GM21529 (cell line): ENCODE measurements around the gene PSMA4.
"Not testable (repeated sequence)": the region's sequence is repeated elsewhere in the genome, so short reads cannot be mapped to it uniquely, and the experiment has no call there.

Experiments
- ATAC-seq: cut with Tn5 transposase; IDR thresholded peaks from one replicate; pipeline ENCODE4 v1.9.1; 2021; ENCODE audit not compliant: unreplicated experiment

PSMA4 gene

DNA sequence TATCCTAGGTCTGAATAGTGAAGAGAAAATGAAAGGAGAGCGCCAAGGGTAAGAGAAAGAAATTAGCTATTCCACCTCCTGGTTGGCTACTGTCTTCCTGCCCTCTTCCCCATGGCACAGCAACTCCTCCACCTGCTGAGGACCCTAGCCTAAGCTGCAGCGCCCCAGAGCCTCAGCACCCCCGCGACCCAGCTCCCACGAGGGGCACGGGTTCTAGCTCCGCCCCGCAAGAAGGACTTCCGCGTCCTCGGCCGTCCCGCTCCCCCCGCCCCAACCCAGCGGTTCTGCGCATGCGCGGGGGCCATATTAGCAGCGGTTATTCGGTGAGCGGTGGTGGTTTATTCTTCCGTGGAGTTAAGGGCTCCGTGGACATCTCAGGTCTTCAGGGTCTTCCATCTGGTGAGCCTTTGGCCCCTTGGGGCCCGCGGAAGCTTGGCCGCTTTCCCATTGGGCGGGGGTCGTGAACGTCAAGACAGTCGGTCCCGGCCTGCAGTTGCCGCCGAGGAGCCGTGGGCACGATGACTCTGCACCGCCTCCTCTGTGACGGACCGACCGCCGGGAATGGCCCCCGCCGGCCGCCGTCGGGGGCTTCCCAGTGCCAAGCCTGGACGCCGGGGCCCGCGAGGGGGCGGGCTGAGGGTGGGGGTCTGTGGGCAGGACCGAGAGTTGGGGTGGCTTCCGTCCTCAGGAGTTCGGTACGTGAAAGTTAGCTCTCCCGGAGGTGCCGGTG is at the start of gene PSMA4:
Gene PSMA4, plus strand, starts transcription at position 304 of the 730 bp plus-strand sequence. CDS start 1,484 bp downstream, outside the sequence.
- ATAC-seq: peak; percentile 73

DNA sequence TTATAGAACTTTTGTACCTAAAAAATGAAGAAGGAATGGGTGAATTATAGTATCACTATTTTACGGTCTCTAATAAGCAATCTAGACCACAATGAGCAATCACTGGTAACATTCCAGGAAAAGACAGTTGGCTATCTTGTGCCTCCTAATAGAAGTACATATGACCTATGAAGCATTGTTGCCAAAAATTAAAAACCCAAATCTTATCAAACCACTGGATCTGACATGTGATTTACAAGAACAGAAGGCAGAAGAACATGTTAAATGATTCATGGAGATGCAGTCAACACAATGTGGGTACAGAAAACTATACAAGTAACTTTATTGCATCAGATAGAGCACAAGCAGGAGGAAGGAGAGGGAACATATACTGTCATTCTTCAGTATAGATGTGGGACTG is 47.4 kb upstream of the PSMA4 start:
- no peak for ATAC-seq

GRCh38 chr15:78501857-78502256 is 38.4 kb upstream of the PSMA4 start:
- ATAC-seq: no peak

DNA sequence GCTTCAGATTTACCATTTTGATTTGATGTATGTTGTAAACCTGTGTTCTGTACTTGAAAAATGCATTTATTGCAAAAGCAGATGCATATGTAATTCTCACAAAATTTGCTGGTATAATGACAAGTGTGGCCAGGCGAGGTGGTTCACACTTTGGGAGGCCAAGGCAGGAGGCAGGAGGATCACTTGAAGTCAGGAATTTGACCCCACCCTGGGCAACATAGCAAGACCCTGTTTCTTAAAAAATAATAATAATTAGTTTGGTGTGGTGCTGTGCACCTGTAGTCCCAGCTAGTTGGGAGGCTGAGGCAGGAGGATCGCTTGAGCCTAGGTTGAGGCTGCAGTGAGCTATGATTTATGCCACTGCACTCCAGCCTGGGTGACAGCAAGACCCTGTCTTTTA is 37.6 kb upstream of the PSMA4 start:
- ATAC-seq: no peak

DNA sequence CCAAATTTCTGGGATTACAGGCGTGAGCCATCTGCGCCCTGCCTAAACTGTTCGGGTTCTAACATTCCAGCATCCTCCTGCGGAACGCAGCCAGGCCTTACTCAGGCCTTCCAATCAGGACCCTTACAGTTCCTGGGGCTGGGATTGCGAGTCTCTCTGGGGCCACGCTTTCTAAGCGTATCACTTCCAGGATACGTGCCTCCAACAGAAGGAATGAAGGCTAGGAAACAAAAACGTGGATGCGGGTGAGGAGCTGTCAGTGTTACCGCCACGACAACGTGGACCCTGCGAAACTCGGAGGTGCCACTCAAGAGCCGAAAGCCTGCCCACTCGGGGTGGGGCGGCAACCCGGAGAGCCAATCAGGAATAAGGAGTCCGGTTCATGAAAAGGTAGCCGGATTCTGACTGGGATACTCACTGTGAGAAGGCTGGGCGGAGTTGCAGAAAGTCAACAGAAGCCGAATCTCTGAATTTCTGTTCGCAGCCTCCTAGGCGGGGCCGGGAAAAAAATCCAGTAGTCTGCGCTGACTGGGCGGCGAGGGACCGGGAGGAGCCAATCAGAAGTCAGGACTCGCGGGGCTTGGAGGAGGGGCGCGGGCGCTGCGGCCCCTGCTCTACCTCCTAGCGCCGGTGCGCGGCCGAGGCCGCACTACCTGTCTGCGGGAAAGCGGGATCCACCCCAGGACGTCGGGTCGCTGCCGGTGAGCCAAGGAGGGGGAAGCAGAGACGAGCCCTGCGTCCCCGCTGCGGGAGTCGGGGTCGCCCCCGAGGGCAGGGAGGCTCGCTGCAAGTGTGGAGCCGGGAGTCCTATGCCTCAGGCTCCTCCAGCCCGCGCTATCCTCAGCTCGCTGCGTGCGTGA is 33.0 kb upstream of the PSMA4 start, which contains the start of gene HYKK:
Gene HYKK, plus strand, starts transcription at position 607 of the 860 bp plus-strand sequence. CDS start 5,512 bp downstream, outside the sequence.
- ATAC-seq: peak; percentile 85

- ATAC-seq: peak; percentile 20
Measured at GRCh38 chr15:78507831-78508160, 32.4 kb upstream of the PSMA4 start.

DNA sequence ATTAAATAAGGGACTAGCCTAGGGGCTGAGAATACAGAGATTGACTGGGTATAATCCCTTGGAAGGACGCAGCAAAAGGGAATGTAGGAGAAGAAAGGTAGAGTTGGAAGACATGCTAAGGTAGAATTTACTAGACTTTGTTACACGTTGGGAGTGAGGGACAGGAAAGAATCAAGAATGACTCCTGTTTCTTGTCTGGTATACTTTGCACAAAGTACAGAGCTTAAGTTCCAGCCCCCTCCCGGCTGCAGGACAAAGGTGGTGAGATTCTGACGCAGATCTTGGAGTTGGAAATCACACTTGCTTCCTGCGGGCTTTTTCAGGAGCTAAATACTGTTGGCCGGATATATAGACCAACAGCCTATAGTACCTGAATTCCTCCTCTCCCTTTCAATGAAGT is 32.0 kb upstream of the PSMA4 start:
- no peak for ATAC-seq

DNA sequence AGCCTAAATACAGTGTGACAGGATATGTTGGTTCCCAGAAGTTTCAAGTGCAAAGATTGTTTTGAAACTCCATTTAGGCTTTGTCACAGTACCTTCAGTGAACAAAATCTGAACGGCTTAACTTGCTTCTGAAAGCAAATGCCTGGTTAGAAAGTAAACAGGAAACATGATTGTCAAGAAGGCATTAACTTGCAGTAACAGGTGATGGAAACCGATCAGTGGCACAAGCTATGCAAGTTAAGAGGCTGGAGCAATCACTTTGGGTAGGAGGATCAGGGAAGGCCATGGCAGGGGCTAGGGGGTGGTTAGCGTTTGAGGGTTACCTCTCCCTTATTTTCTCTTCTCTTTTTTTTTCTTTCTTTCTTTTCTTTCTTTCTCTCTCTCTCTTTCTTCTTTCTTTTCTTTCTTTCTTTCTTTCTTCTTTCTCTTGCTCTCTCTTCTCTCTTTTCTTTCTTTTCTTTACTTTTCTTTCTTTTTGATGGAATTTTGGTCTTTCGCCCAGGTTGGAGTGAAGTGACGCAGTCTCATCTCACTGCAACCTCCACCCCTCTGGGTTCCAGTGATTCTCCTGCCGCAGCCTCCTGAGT is 30.4 kb upstream of the PSMA4 start:
- ATAC-seq: no peak

- ATAC-seq: not testable (repeated sequence)
Measured at GRCh38 chr15:78520035-78520434, 20.2 kb upstream of the PSMA4 start.

GRCh38 chr15:78524230-78524629 is 16.0 kb upstream of the PSMA4 start:
- no peak for ATAC-seq

GRCh38 chr15:78527325-78527724 is 12.9 kb upstream of the PSMA4 start:
- no peak for ATAC-seq

GRCh38 chr15:78533331-78533730 is 6.9 kb upstream of the PSMA4 start:
- no peak for ATAC-seq

GRCh38 chr15:78536134-78536533 is 4.1 kb upstream of the PSMA4 start:
- ATAC-seq: no peak

DNA sequence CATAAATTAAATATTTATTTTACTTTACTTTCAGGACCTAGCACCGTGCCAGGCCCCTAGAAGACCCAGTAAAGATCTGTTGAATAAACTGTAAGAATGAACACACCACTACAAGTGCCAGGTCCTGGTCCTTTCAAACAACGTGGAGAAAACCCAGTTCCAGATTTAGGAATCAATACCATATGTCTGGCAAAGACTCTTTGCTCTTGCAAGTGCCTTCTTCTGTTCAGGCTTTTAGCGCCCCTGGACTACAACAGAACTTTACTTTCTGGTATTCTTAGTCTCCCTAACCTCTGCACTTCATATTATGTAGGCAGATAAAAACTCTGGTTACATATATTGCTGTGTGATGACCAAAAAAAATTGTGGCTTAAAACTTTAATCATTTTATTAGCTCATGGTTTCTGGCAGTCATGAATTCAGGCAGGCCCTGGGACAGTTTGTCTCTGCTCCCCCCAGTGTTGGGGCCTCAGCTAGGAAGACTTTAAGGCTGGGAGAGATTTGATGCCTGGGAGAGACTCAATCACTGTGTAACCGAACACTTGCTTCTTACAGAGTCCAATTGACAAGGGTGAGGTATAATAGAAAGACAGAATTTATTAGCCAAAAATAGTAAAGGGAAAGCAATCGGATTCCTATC is 2.9 kb upstream of the PSMA4 start:
- no peak for ATAC-seq

DNA sequence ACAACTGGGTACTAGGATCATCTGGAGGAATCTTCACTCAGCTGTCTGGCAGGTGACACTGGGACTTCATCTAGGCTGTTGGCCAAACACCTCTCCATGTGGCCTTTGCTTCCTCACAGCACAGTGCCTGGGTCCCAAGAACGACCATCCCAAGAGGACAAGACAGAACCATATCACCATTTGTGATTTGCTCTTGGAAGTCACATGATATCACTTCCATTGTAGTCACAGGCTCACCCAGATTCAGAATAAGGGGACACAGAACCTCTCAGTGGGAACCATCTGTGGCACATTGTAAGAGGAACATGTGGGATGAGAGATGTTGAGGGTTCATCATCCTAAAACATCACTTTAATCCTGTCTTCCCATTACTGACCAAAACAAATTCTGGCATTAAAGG is 1.9 kb upstream of the PSMA4 start:
- no peak for ATAC-seq

- not testable (repeated sequence) for ATAC-seq
Measured at GRCh38 chr15:78539464-78540140, 642 bp upstream of the PSMA4 start.

DNA sequence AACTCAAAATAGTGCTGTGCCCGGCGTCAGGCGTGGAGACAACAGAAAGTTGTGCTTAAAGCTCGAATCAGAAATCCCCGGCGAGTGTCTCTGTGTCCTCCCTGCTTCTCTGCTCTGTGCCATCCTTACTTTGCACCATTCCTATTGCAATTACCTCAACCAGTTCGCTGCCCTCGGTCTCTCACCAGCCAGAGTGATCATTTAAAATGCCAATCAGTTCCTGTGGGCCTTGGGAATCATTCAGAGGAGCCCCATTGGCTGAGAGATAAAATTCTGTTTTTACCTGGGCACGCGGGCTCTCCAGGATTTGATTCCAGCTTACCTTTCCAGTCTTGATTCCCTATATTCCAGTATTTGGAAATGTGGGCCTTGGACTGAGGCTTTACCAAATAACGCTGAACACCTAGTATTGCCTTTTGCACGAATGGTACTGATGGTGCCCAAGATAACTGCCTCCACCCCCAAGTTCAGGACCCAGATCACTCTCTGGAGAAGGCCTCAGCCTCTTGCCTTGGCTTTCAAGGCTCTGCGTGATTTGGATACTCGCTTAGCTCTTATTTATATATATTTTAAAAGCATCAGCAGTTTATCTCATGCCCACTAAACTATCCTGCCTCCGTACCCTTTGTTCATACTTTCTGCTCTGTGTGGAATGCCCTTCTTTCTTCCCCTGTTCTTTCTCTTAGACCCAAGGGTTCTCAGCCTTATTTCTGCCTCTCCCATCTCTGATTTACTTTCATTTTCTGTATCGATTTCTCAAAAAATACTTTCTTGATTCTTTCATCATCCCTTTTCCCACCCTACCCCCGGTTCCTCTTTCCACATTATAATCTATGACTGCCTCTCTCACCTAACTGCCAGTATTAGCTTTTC is 863 bp downstream of the PSMA4 start:
- ATAC-seq: no peak

DNA sequence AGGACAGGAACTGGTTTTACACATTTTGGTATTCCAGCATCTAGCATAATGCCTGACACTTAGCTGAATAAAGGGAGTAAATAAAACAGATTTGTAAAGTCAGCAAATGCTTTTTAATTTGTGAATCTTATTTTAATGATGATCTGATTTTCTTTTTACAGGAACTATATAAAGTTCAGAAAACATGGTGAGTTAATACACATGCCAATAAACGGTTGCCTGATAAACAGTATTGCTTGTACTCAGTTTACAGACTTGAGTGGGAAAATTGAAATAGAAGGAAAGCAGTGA is 1.4 kb downstream of the PSMA4 start:
- ATAC-seq: no peak

DNA sequence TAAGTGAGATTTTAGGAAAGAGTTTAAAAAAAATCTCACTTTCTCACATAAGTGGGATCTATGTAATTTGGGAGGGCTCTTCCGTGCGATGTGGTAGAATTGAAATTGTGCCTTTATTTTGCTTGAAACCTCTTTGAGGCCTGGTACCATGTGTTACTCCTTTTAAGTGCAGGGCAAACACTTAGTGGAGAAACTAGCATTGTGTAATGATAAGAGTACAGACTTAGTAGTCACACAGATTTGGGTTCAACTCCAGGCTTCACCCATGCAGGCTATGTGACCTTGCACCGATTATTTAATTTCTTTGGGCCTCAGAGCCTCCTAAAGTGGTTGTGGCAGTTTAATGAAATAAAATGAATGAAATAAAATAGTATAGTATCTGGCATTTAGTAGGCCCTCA is 2.4 kb downstream of the PSMA4 start:
- no peak for ATAC-seq

GRCh38 chr15:78550194-78550593 is 9.9 kb downstream of the PSMA4 start:
- ATAC-seq: no peak
